Gastroesophageal sphincter (tissue), 3 donors: ENCODE results near the gene GTF2F2.

Source experiments
- CTCF ChIP-seq, 4 experiments: fragments of 200-600 bp in 2 of 4; fragments of 450-650 bp in 2 of 4; sonication (generic) in 1 of 4; IDR thresholded peaks; one replicate each; pipeline ENCODE4 v1.5.1; 2017 to 2019; ENCODE audit warnings: antibody characterized with exemption in 4 of 4, mild to moderate bottlenecking in 2 of 4, moderate library complexity in 2 of 4
- POLR2A ChIP-seq, 2 donors: fragments of 450-650 bp; IDR thresholded peaks; one replicate each; pipeline ENCODE4 v1.6.1; 2017; ENCODE audit warnings: antibody characterized with exemption in 2 of 2, mild to moderate bottlenecking in 2 of 2, moderate library complexity in 1 of 2

GRCh38 chr13:45306966-45307365 lies 186.7 kb downstream of the GTF2F2 start:
- TF ChIP-seq CTCF (IDR thresholded peaks at IDR 0.05) (no peak), POLR2A (IDR thresholded peaks at IDR 0.05) (no peak)
